GM12878 (cell line): ENCODE measurements around the gene CDC20B. TPM values are rescaled to one million over a fixed set of nuclear protein-coding genes. Genes with fewer than 3 reads are reported as not detected.
A peak's percentile ranks its signal among the peaks of the same experiment; 100 is the strongest.

Experiments used
- ATAC-seq: fragments of 200-7000 bp; cut with Tn5 transposase; 3 replicates; pipeline ENCODE4 v1.9.1; 2020; ENCODE audit warnings: mild to moderate bottlenecking, moderate library complexity
- BruUV-seq: library from RNA; stranded (reverse); fragments of 400-500 nt; replicated peaks from 2 replicates; lab custom pipeline; 2021; lab: Mats Ljungman, UMichigan
- CTCF ChIA-PET: fragments of 300-600 bp; sonication (Branson Sonifier 250); formaldehyde crosslinking; extraction: SDS; loops from one replicate; lab custom pipeline; 2021; ENCODE audit warnings: inconsistent platforms; lab: Yijun Ruan, JAX
- POLR2A ChIA-PET: fragments of 350-600 bp; formaldehyde crosslinking; extraction: SDS; loops from one replicate; lab custom pipeline; 2021; ENCODE audit warnings: inconsistent platforms; lab: Charles Lee
- RAD21 ChIA-PET: fragments of 300-600 bp; sonication (Branson Sonifier 250); formaldehyde crosslinking; loops from one replicate; lab custom pipeline; 2023; ENCODE audit warnings: antibody characterized with exemption; ENCODE audit not compliant: unreplicated experiment; lab: Charles Lee
- SMC1A ChIA-PET: fragments of 300-600 bp; sonication (Branson Sonifier 250); formaldehyde crosslinking; loops from one replicate; lab custom pipeline; 2023; ENCODE audit not compliant: unreplicated experiment, uncharacterized antibody; lab: Charles Lee
- DNase-seq: peaks from one replicate; pipeline ENCODE4 v3.0.0-alpha.2; 2011; ENCODE audit warnings: low read depth, low spot score
- FAIRE-seq: peaks from 3 replicates; lab custom pipeline; 2011; peaks lifted over from hg19 to GRCh38; lab: Jason Lieb, UNC
- H2AFZ ChIP-seq: 2 replicates; pipeline ENCODE4 v1.6.0; 2011; ENCODE audit warnings: low read depth, low read length, control low read depth; ENCODE audit not compliant: control insufficient read depth
- H3K27ac ChIP-seq: 2 replicates; pipeline ENCODE4 v1.5.1; 2011; ENCODE audit warnings: control low read depth; ENCODE audit not compliant: control insufficient read depth, insufficient read depth
- H3K27me3 ChIP-seq, 2 experiments: replicated peaks in 1 of 2; 2 replicates each; pipeline versions ENCODE4 v1.6.0 to v1.6.1; 2011; ENCODE audit warnings: low read length in 1 of 2; ENCODE audit not compliant: control insufficient read depth in 2 of 2, insufficient read depth in 2 of 2
- H3K36me3 ChIP-seq, 2 experiments: 2 replicates each; pipeline ENCODE4 v1.5.1; 2011; ENCODE audit warnings: low read length in 1 of 2; ENCODE audit not compliant: control insufficient read depth in 2 of 2, insufficient read depth in 2 of 2
- H3K4me1 ChIP-seq: 2 replicates; pipeline ENCODE4 v1.6.1; 2011; ENCODE audit warnings: mild to moderate bottlenecking, low read length, moderate library complexity, mixed read lengths; ENCODE audit not compliant: control insufficient read depth, insufficient read depth
- H3K4me2 ChIP-seq: 2 replicates; pipeline ENCODE4 v1.6.0; 2011; ENCODE audit warnings: control low read depth; ENCODE audit not compliant: control insufficient read depth, insufficient read depth
- H3K4me3 ChIP-seq: fragments of 200-600 bp; sonication (generic); 2 replicates; pipeline ENCODE4 v1.5.1; 2016
- H3K79me2 ChIP-seq: 2 replicates; pipeline ENCODE4 v1.6.0; 2011; ENCODE audit warnings: low read length; ENCODE audit not compliant: control insufficient read depth, insufficient read depth
- H3K9ac ChIP-seq: 2 replicates; pipeline ENCODE4 v1.8.0; 2011; ENCODE audit warnings: low read length, control low read depth, mixed read lengths; ENCODE audit not compliant: control insufficient read depth, insufficient read depth
- H3K9me3 ChIP-seq: replicated peaks from 3 replicates; pipeline ENCODE4 v1.5.1; 2011; ENCODE audit warnings: mild to moderate bottlenecking, low read length; ENCODE audit not compliant: control insufficient read depth, insufficient read depth
- H4K20me1 ChIP-seq: 2 replicates; pipeline ENCODE4 v1.6.0; 2011; ENCODE audit not compliant: control insufficient read depth, insufficient read depth
- BMI1 ChIP-seq: fragments of 450-650 bp; IDR thresholded peaks from 2 replicates; pipeline ENCODE4 v1.6.1; 2016; ENCODE audit warnings: mild to moderate bottlenecking, moderate library complexity, borderline replicate concordance
- CEBPB ChIP-seq, 2 experiments: fragments of 150-350 bp in 1 of 2; IDR thresholded peaks; 2 replicates each; pipeline ENCODE4 v1.6.1; 2012 to 2014; ENCODE audit warnings: low read depth in 2 of 2, low read length in 2 of 2, borderline replicate concordance in 1 of 2, inconsistent platforms in 1 of 2
- JUNB ChIP-seq: IDR thresholded peaks from 2 replicates; pipeline ENCODE4 v1.6.1; 2016; ENCODE audit warnings: antibody characterized with exemption, mild to moderate bottlenecking
- NR2C1 ChIP-seq: fragments of 450-650 bp; IDR thresholded peaks from 2 replicates; pipeline ENCODE4 v1.6.1; 2017; ENCODE audit warnings: antibody characterized with exemption, mild to moderate bottlenecking, moderate library complexity
- WRNIP1 ChIP-seq: IDR thresholded peaks from 2 replicates; pipeline ENCODE4 v1.6.1; 2011; ENCODE audit warnings: low read depth, low read length, improper control_type of control experiment, borderline replicate concordance
- YBX1 ChIP-seq: fragments of 450-650 bp; IDR thresholded peaks from 2 replicates; pipeline ENCODE4 v1.6.1; 2016; ENCODE audit warnings: antibody characterized with exemption
- WGBS: methylation state at CpG from one replicate; pipeline ENCODE4 v1.1.6; 2016; ENCODE audit warnings: low lambda C conversion rate; ENCODE audit not compliant: insufficient replicate concordance, insufficient coverage; ENCODE audit errors: missing lambda C conversion rate; 5-methylcytosine and 5-hydroxymethylcytosine counted together
- in situ Hi-C: fragments of 300-500 bp; cut with MboI; formaldehyde crosslinking; loops from 9 replicates; pipeline ENCODE4 v1.14.3; 2018; ENCODE audit warnings: mixed read lengths
- intact Hi-C: fragments of 100-400 bp; cut with micrococcal nuclease; formaldehyde crosslinking; loops from one replicate; pipeline ENCODE4 v1.14.2; 2022; ENCODE audit not compliant: unreplicated experiment
- polyA plus RNA-seq, 11 experiments: library from polyadenylated mRNA; depleted of rRNA in 4 of 11; unstranded in 6 of 11; stranded (reverse) in 5 of 11; fragments of >200 nt; fragmentation: Nextera tagmentation in 4 of 11; fragmentation: Illumina TruSeq in 1 of 11; extraction: Ambion mirVana in 4 of 11; extraction: Trizol in 1 of 11; gene quantifications; 1 replicate in 1 of 11; 2 replicates in 10 of 11; pipeline versions ENCODE4 v1.2.1 to v1.2.3, GENCODE V29; 2011 to 2016; ENCODE audit warnings: inconsistent platforms in 2 of 11, missing spikeins in 2 of 11, low read depth in 1 of 11
- total RNA-seq, 4 experiments: library from RNA; depleted of rRNA in 3 of 4; stranded (reverse); fragments of >200 nt in 3 of 4; fragmentation: Illumina TruSeq in 1 of 4; extraction: Trizol in 1 of 4; gene quantifications; 2 replicates each; pipeline versions ENCODE4 v1.2.1 to v1.2.3, GENCODE V29; 2013 to 2021
- TF ChIP-seq, protein P1 (sequence below): fragments of 450-650 bp; IDR thresholded peaks from 2 replicates; pipeline ENCODE4 v1.6.1; 2017; ENCODE audit warnings: mild to moderate bottlenecking, moderate library complexity

CDC20B gene
- total and polyA plus RNA-seq, 10 of the 15 experiments (the other 5 are each of a cell fraction or from before 2014, with no cell fraction given), result 0.05 to 0.11 TPM; not detected in 8

DNA sequence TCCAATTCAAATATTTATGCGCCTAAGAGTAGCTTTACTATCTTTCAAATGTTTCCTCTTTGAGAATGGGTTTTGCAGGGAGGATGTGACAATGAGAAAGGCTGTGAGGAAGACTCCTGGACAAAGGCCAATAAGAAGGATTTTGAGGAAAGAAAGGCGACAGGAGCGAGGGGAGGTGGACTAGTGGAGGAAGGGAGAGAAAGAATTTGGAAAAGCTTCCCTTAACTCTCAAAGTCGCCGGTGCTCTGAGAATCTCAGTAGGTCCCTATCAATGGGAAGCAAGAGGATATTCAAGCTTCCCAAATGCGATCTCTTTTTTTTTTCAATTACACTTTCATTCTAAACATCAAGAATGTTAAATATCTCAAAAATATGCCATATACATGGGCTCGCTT, 2.8 kb upstream of the CDC20B start (continued):
- TF ChIP-seq CEBPB (IDR thresholded peaks at IDR 0.05; ENCODE audit: borderline replicate concordance in 1 of 2, low read depth in 2 of 2, low read length in 2 of 2) (no peak), WRNIP1 (no peak), YBX1 (no peak), NR2C1 (no peak)
- TF ChIP-seq, protein P1, sequence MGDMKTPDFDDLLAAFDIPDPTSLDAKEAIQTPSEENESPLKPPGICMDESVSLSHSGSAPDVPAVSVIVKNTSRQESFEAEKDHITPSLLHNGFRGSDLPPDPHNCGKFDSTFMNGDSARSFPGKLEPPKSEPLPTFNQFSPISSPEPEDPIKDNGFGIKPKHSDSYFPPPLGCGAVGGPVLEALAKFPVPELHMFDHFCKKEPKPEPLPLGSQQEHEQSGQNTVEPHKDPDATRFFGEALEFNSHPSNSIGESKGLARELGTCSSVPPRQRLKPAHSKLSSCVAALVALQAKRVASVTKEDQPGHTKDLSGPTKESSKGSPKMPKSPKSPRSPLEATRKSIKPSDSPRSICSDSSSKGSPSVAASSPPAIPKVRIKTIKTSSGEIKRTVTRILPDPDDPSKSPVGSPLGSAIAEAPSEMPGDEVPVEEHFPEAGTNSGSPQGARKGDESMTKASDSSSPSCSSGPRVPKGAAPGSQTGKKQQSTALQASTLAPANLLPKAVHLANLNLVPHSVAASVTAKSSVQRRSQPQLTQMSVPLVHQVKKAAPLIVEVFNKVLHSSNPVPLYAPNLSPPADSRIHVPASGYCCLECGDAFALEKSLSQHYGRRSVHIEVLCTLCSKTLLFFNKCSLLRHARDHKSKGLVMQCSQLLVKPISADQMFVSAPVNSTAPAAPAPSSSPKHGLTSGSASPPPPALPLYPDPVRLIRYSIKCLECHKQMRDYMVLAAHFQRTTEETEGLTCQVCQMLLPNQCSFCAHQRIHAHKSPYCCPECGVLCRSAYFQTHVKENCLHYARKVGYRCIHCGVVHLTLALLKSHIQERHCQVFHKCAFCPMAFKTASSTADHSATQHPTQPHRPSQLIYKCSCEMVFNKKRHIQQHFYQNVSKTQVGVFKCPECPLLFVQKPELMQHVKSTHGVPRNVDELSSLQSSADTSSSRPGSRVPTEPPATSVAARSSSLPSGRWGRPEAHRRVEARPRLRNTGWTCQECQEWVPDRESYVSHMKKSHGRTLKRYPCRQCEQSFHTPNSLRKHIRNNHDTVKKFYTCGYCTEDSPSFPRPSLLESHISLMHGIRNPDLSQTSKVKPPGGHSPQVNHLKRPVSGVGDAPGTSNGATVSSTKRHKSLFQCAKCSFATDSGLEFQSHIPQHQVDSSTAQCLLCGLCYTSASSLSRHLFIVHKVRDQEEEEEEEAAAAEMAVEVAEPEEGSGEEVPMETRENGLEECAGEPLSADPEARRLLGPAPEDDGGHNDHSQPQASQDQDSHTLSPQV, result no peak

DNA sequence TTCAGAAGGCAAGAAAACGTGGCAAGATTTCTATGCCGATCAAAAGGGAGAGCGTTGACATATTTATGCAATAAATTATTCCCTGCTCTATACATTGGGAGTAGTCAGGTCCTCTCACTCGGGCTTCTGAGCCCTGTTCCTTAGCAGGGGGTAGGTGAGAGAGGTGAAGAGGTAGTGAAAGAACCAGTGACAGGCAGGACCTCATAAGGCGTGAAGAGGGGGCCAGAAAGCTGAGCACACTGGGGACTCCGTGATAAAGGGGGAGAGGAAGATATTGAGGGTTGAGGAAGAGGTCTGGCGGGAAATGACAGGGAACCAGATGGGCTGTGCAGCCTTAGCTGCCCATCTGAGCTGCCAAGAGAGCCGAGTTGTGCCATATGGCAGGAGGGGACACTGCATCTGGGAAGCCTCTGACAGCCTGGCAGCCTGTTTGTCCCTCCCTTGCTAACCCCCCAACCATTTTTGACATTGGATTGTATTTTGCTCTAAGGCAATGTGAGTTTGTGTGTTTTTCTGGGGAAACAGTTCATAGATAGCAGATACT, 782 bp upstream of the CDC20B start:
- CTCF ChIA-PET, result interaction anchor here (1.0 to 1.4 kb wide), 2 partner anchors 17 to 518 kb away, joined by 4 read pairs; no protein-coding TSS in a partner anchor
- H4K20me1 ChIP-seq, result no peaks in the 10 kb centered on the region
- peak overlapping the region; percentile 72 for H2AFZ ChIP-seq
- H3K9ac ChIP-seq, result no peak overlapping the region
- H3K4me1 ChIP-seq, result peaks cover 9% of the 10 kb centered on the region
- H3K27ac ChIP-seq, result no peak overlapping the region
- TF ChIP-seq JUNB (no peak), BMI1 (peak; percentile 8; the same call in 1 of the 2 replicates)
- peaks cover 3 to 22% of the 10 kb centered on the region in 2 experiments; a peak in 3 of 4 replicates for H3K27me3 ChIP-seq
- peak overlapping the region; percentile 99 for H3K4me2 ChIP-seq
- BruUV-seq, result no TSS peak
- WGBS, result 7% methylated on average over 8 of the region's 8 CpGs
- POLR2A ChIA-PET, result interaction anchor here (0.7 kb wide), 1 partner anchor 22 kb away, joined by 6 read pairs; no protein-coding TSS in a partner anchor
- no peaks in the 10 kb centered on the region; the same call in 2 of the 3 replicates for H3K9me3 ChIP-seq
- peak overlapping the region; percentile 68 for H3K4me3 ChIP-seq
- SMC1A ChIA-PET, result no interaction called here
- FAIRE-seq, result no peak
- no peaks in the 10 kb centered on the region for H3K79me2 ChIP-seq
- no peak for DNase-seq
- RAD21 ChIA-PET, result interaction anchor here (0.6 kb wide), 1 partner anchor 1381 kb away, joined by 3 read pairs; no protein-coding TSS in a partner anchor
- in situ Hi-C loops, result loop anchor here (5.0 to 10.0 kb wide), 2 partner anchors 514 to 1021 kb away; no protein-coding TSS in a partner anchor
- intact Hi-C loops, result loop anchor here (2.0 to 10.0 kb wide), 5 partner anchors 84 to 1091 kb away; partner anchors contain the start of genes DHX29 and MTREX
- H3K36me3 ChIP-seq, result no peaks in the 10 kb centered on the region
- ATAC-seq, result peak; percentile 5
